Esophagus squamous epithelium (tissue), 4 donors: Measurements from ENCODE around the gene UCN.

Experiments
- CTCF ChIP-seq, 6 experiments: fragments of 450-650 bp in 4 of 6; fragments of 200-600 bp in 2 of 6; sonication (generic) in 2 of 6; IDR thresholded peaks; one replicate each; pipeline ENCODE4 v1.5.1; 2016 to 2019; ENCODE audit warnings: antibody characterized with exemption in 6 of 6, mild to moderate bottlenecking in 4 of 6, moderate library complexity in 4 of 6
- POLR2A ChIP-seq, 4 donors: fragments of 450-650 bp; IDR thresholded peaks; one replicate each; pipeline ENCODE4 v1.6.1; 2017; ENCODE audit warnings: antibody characterized with exemption in 4 of 4, mild to moderate bottlenecking in 4 of 4, moderate library complexity in 3 of 4

DNA sequence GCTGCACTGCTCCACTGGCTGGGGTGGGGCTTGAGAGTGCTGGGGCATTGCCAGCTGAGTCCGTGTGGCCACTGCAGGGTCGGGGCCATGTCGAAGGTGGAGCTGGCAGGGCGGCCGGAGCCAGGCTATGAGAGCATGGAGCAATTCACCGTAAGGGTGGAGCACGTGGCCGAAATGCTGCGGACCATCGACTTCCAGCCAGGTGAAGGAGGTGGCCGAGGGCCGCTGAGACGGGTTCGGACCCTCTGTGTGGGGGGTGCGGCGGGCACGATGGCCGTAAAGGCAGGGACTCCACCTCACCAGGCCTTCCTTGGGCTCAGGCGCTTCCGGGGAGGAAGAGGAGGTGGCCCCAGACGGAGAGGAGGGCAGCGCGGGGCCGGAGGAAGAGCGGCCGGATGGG, 2.1 kb downstream of the UCN start:
- TF ChIP-seq CTCF (IDR thresholded peaks at IDR 0.05) = no peak
- TF ChIP-seq POLR2A (IDR thresholded peaks at IDR 0.05) = no peak
